ENCODE measurements around the gene PPIF.

DNA sequence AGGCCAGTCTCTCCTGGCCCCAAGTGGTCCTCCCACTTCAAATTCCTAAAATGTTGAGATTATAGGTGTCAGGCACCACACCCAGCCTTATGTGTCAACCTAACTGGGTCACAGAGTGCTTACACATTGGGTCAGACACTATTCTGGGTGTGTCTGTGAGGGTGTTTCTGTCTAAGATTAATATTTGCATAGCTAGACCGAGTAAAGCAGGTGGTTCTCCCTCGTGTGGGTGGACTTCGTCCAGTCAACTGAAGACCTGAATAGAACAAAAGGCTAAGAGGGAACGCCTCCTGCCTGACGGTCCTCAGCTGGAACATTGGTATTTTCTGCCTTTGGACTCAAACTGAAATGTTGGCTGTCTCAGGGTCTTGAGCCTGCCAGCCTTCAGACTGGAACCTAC is 11.5 kb downstream of the PPIF start:
- TF ChIP-seq FOS (IDR thresholded peaks at IDR 0.05; ENCODE audit: low read depth, low read length) (no peak), CEBPB (IDR thresholded peaks at IDR 0.05; ENCODE audit: low read depth, low read length) (no peak), CTCF (conservative IDR thresholded peaks at IDR 0.05; ENCODE audit: low read depth, low read length) (no peak), POLR2A (IDR thresholded peaks at IDR 0.05; ENCODE audit: low read depth, low read length) (no peak), RFX5 (IDR thresholded peaks at IDR 0.05; ENCODE audit: low read depth, low read length) (no peak), RAD21 (IDR thresholded peaks at IDR 0.05; ENCODE audit: low read length) (no peak), MXI1 (IDR thresholded peaks at IDR 0.05; ENCODE audit: borderline replicate concordance, low read depth, low read length) (no peak), SMC3 (IDR thresholded peaks at IDR 0.05; ENCODE audit: low read depth, low read length) (no peak), MAFK (IDR thresholded peaks at IDR 0.05; ENCODE audit: low read depth, low read length) (no peak)
- TF ChIP-seq, protein P1, sequence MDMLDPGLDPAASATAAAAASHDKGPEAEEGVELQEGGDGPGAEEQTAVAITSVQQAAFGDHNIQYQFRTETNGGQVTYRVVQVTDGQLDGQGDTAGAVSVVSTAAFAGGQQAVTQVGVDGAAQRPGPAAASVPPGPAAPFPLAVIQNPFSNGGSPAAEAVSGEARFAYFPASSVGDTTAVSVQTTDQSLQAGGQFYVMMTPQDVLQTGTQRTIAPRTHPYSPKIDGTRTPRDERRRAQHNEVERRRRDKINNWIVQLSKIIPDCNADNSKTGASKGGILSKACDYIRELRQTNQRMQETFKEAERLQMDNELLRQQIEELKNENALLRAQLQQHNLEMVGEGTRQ (IDR thresholded peaks at IDR 0.05; ENCODE audit: low read depth, low read length), result no peak
